Measurements from ENCODE around the gene SUCO.

The SUCO gene

DNA sequence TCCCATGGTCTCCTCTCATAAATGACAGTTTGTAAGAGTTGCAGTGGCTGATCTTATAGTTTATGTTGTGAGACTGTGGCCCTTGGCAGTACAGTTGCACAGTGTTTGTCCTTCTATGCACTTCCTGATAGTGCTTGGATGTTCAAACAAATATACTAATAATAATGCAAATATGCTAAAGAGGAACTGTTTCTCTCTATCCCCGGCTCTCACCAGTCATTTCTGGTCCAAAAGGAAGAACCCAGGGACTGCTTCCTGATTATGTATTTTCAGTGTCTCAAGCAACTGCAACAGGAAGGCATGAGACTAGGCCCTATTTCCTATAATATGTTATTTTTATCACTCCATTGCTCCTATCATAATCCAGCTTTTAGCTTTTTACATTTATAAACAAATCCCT, 17.0 kb upstream of the SUCO start:
- no peak for DNase-seq

DNA sequence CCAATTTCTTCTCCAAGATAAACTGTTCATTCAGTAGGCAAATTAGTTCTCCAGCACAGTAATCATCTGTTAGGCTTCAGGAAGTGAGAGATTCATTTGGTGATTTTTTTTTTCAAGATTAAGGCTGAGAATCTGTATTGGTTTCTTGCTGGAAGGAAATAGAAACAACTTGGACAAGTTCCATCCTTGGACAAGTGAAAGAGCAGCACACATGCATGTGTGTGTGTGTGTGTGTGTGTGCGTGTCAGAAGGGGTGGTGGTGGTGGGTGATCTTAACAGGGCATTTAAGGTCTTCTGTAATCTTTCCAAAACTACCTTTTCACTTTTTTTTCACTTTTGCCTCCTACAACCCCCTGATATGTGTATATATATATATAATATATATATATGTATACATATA, 15.9 kb upstream of the SUCO start:
- no peak for DNase-seq

DNA sequence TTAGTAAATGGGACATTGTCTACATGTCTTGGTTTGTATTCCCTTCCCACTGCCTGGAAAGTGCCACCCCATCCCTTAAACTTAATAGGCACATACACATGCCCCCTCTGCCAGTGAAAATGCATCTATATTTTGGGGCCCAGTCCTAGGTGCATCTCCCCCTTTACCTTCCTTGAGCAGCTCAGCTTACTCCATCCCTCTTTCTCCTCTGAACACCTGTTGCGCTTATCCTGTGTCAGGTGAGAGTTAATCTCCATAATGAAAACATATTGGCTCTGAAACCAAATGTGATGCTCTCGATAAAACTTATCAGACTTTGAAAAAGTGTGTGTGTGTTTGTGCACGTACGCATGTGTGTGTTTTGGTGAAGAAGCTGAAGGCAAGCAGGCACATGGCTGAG, 15.4 kb upstream of the SUCO start:
- DNase-seq: no peak

DNA sequence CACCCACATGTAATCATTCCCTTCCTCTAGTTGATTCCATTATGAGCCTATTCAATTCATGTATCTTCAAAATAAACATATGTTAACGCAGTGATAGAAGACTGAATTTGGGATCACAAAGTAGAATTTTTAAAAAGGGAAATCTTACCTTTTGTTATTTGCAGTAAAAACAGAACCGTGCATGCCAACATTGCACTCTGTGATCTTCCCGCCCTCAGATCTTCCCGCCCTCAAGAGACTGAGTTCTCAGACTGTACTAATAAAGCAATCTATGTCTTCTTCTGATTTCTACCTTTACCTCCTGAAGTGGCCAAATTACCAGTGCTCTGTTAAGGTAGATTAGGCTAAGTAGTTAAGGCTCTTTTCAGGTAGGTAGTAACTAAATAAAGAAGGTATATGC, 3.6 kb upstream of the SUCO start:
- no peak for DNase-seq

DNA sequence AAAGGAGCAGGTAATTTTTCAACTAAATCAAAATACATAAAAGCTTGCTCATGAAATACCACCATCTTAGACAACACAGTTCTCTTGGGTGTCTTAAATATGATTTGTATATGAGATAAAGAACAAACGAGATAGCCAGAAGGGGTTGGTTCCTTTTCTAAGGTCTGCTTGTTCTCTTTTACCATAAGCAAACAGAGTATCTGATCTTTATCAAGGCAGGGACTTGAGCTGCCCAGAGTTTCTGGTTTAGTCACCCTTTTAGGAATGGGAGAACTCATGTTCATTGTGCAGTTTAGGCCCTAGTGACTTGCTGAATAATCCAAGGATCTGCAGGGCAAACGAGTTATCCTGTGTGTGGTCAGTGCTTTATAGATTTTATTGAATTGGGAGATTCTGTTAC, 3.0 kb upstream of the SUCO start:
- DNase-seq: no peak

- DNase-seq: no peak
Observed at GRCh38 chr1:172531412-172532182, 1.4 kb upstream of the SUCO start.

GRCh38 chr1:172532183-172532699, 709 bp upstream of the SUCO start:
- peak; percentile 98 for DNase-seq

DNA sequence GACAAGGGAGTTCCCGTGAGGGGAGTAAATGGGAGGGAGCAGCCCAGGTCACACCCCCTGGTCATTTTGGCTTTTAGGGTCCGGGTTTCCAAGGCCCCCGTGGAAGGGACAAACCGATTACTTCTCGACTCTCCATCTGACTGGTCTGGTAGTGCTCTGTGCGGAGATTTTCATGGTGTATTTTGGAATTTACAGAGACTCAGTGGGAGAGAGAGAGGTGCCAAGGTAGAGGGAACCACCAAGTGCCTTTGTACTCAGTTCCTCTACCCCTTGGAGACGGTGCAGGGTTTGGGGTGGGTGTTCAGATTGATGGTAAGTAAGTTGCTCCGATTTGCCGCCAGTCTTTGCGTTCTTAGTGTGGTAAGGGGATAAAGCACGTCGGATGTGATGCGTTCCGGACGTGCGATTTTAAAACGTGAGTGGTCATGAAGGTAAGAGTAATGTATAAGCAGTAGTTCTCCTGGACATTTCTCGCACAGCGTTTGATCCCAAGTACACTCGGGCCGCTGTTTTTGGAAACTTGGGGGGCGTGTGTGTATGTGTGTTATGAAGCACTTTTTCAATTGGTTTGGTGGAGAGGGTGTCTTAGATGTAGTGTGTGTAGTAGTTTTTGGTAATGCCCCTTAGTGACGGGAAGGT, 682 bp downstream of the SUCO start:
- DNase-seq: peak; percentile 16

- DNase-seq: peak; percentile 2
Observed at GRCh38 chr1:172536256-172536655, 3.3 kb downstream of the SUCO start.

DNA sequence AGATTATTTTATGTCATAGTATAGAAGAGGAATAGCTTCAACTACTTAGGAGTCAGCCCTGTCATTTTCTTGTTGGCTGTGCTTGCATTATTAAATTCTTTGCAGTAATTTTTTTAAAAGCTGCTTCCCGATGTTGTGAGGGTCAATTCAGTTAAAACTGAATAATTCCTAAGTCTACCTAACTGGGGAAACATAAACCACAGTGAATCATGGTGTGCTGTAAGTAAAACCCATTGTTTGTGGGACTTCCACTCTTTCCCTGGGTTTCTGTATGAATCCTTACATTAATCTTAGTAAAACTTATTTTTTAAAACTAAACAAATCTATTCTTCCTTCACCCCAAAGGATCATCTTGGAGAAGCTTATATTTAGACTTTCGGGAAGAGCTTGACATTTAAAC, 4.4 kb downstream of the SUCO start:
- DNase-seq: peak; percentile 18

DNA sequence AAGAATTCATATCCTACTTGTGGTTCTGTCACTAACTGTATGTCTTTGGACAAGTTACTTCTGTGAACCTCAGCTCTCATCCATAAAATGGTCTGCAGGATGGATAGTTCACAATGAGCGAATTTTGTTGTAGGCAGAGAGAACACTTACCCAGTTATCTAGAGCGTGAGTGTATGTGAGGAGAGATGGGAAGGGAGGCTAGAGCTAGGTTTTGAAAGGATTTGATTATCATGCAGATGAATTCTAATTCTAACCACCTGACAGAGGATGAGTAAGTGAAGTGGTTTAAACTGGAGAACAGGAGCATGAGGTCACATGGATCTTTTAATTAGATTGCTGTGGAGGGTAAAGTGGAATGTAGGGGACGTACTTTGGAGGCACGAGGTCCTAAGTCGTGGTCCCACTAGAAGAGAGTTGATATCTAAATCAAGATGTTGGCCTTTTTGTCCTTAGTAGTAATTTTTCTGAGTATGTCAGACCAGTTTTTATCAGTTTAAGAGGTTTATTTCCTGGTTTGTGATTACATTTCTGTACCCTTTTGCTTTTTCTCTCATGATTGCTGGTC, 5.0 kb downstream of the SUCO start:
- peak; percentile 38 for DNase-seq

DNA sequence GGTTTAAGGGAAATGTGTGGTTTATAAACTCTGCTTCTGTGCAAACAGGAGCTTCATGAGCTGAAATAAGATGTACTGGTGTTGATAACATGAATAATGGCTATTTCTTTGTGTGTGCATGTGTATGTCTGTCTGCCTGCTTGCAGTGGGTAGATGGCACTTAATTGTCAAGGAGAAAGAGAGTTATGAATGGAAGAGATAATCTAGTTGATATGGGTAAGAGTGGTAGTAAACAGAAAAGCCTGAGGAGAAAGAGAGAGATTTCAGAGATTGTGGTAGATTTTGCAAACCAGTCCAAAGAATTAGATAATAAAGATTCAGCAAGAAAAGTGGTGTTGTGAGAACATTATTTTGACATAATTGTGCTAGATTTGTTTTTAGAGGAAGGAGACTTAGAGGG, 7.7 kb downstream of the SUCO start:
- no peak for DNase-seq

DNA sequence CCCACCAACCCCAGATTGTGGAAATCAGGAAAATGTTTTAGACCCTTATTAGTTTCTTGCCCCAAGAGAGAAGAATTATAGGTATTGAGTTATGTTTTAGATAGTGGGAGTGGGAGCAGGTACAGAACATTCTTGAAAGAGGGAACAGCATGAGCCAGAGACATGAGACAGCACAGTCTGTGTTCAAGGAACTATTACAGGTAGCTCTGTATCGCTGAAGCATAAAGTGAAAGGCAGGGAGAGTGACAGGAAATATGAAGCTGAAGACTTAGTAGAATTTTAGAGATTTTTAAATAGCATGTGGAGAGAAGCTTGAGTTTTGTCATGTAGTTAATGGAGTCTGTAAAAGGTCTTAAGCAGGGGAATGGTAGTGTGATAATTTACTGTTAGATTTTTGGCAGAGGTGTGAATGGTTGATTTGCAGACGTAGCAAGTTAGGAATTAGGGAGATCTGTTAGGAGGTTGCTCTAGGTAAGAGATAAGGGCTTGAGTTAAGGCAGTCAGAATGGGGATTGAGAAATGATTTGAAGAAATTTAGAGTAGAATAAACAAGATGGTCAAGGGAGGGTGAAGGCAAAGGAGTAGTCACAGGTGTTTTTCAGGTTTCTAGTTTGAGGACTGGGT, 11.6 kb downstream of the SUCO start:
- no peak for DNase-seq

GRCh38 chr1:172545396-172546004, 12.6 kb downstream of the SUCO start:
- DNase-seq: no peak

GRCh38 chr1:172547071-172547470, 14.1 kb downstream of the SUCO start:
- no peak for DNase-seq

GRCh38 chr1:172549621-172550280, 16.8 kb downstream of the SUCO start:
- DNase-seq: no peak

DNA sequence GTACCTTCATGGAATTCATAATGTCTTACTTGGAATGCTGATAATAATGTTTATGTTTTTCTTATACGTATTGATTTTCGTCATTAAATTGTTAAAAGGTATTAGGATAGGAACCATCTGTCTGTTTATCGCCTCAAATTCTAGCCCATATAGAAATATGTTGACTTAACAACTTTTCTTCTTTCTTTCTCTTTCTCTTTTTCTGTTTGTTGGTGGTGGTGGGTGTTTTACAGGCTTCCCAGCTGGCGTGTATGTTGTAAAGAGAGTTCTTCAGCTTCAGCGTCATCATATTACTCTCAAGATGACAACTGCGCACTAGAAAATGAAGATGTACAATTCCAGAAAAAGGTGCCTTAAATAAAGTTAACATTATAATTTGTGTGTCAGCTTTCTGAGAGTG, 18.3 kb downstream of the SUCO start:
- no peak for DNase-seq

DNA sequence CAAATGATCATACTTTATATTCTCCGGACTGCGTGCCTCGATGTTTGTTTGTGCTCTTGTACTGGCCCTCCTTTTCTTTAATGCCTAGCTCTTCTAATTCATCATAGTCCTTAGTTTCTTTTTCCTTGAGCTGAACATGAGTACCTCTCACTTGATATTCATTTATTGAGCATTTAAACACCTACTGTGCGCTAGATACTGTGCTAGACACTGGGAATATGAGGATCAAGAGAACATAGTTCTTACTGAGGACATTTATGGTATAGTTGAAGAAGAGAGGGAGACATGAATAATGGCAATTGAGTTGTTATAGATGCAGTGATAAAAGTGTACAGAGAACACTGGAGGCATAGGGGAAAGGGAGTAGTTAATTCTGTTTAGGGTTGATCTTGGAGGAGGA, 22.0 kb downstream of the SUCO start:
- no peak for DNase-seq

GRCh38 chr1:172556461-172556860, 23.5 kb downstream of the SUCO start:
- DNase-seq: no peak

DNA sequence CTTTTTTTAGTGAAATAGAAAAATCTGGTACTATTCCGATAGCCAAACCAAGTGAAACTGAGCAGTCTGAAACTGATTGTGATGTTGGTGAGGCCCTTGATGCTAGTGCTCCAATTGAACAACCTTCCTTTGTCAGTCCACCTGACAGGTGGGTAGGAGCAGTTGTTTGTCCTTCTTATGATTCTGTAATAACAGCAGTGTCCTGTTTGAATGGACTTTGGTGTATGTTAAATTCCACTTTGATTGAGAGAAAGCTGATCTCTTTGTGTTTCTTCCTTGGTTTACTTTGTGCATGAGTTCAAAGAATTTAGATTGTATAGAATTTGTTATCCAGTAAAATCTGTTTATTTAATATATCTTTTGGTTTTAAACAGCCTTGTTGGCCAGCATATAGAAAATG, 24.3 kb downstream of the SUCO start:
- no peak for DNase-seq

DNA sequence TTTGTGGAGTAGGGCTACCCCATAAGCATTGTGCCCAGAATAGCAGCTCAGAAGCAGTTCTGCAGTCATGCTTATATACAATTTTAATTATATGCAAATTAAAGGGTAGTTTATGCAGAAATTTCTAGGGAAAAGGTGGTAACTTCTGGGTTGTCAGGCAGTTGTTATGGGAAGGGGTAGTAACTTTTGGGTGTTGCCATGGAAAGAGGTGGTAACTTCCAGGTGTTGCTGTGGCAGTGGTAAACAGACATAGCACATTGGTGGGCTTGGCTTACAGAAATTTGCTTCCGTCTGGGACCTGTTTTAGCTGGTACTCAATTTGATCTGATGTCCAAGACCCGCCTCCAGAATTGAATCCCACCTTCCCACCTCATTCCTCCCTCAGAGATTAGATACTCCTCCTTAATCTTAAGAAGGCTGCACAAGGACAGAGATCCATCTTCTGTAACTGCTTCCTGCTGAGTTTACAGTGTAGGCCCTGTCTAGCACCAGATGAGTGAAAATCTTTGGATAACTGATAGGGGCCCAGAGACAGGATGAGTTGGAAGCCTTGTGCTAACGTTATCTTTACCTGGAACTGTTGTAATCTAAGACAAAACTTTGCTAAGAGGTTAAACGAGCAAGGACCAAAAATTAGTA, 26.7 kb downstream of the SUCO start:
- DNase-seq: no peak

- peak; percentile 57 for DNase-seq
Observed at GRCh38 chr1:172561252-172561651, 28.3 kb downstream of the SUCO start.

Data from fibroblast of upper back skin (primary cell).